GM12801 (cell line): Measurements from ENCODE around the gene NEDD4L.

Experiments used
- CTCF ChIP-seq: IDR thresholded peaks from one replicate; pipeline ENCODE4 v1.5.1; 2011; ENCODE audit warnings: control low read depth; ENCODE audit not compliant: insufficient read length; ENCODE audit errors: extremely low read depth

The NEDD4L gene

DNA sequence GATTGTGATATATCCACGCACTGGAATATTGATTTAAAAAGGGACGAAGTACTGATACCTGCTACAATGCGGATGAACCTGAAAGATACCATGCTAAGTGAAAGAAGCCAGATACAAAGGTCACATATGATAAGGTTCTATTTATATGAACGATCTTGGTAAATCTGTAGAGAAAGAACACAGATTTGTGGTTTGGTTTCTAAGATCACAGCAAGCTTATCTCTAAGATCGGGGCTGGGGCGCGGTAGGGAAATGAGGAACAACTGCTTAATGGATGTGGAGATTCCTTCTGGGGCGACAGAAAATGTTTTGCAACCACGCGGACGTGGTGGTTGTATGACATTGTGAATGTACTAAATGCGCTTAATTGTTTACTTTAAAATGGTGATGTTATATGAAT, 60.1 kb downstream of the NEDD4L start:
- TF ChIP-seq CTCF: no peak

- TF ChIP-seq CTCF: no peak
These were observed 61.3 kb downstream of the NEDD4L start for GRCh38 chr18:58105206-58105887.

- no peak for TF ChIP-seq CTCF
These were observed 61.8 kb downstream of the NEDD4L start for GRCh38 chr18:58105888-58106260.

GRCh38 chr18:58106289-58107070, 62.5 kb downstream of the NEDD4L start:
- TF ChIP-seq CTCF: no peak

DNA sequence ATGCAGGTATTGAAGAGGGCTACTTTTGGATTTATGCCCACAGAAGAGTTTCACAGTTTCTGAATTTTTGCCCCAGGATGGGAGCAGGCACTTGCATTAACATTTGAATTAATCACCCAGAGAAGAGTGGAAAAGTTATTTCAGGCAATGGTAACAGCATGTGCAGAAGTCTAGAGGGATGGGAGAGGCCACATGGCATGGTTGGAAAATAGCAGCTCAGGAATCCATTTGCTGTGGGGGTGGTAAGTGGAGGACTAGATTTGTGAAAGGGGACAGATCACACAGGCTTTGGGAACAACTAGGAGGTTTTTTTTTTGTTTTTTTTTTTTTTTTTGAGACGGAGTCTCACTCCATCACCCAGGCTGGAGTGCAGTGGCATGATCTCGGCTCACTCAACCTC, 65.2 kb downstream of the NEDD4L start:
- TF ChIP-seq CTCF: no peak

DNA sequence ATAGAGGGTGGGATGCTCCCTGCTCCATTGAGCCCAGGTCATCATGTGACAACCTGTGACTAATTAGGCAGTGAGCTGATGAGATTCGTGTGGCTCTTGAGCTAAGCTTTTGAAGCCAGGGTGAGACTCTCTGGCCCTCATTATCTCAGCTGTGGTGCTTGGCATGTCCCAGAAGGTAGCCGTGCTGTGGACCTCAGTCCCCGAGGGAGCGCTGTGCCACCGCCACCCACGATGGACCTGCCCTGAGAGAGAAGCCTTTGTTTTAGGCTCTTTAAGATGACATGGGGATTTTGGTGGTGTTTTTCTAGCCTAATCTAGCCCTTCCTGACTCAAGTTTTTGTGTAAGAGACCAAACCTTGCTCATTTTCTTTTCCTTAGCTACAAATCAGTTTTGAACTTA, 66.4 kb downstream of the NEDD4L start:
- TF ChIP-seq CTCF: no peak

DNA sequence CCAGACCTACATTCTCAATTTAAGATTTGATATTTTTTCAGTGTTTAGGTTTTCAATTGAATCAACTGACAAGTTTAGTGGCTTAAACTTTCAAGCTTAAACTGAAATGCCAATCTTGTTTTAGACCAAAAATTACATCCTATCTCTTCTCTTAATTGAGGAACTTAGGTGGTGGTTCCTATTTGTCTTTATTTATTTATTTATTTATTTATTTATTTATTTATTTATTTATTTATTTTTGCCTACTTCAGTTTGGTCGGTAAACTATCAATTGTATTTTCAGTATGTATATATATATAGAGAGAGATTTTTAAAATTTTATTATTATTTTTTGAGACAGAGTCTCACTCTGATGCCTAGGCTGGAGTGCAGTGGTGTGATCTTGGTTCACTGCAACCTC, 68.1 kb downstream of the NEDD4L start:
- TF ChIP-seq CTCF: no peak
